Heart left ventricle (tissue), 16 donors: ENCODE results near the gene GHR. TPM values are rescaled to one million over a fixed set of nuclear protein-coding genes. Genes with fewer than 3 reads are reported as not detected.
A peak's percentile ranks its signal among the peaks of the same experiment; 100 is the strongest.

Experiments
- ATAC-seq, 4 donors: fragments of 200-7000 bp; cut with Tn5 transposase; one replicate each; pipeline ENCODE4 v1.9.1; 2020 to 2022; ENCODE audit warnings: moderate library complexity in 4 of 4, mild to moderate bottlenecking in 3 of 4, moderate number of reproducible peaks in 1 of 4
- DNase-seq, 5 donors: peaks; one replicate each; pipeline ENCODE4 v3.0.0-alpha.2; 2020
- H3K27ac ChIP-seq, 12 donors: fragments of 200-600 bp; sonication (generic) in 4 of 12; one replicate each; pipeline versions ENCODE4 v1.5.0 to v1.8.0; 2016 to 2022; ENCODE audit warnings: mild to moderate bottlenecking in 2 of 12
- H3K27me3 ChIP-seq, 9 donors: fragments of 200-600 bp; sonication (generic) in 2 of 9; one replicate each; pipeline versions ENCODE4 v1.5.1 to v1.8.0; 2016 to 2022; ENCODE audit warnings: mild to moderate bottlenecking in 3 of 9
- H3K36me3 ChIP-seq, 9 donors: fragments of 200-600 bp; sonication (generic) in 2 of 9; one replicate each; pipeline versions ENCODE4 v1.5.0 to v1.8.0; 2018 to 2022; ENCODE audit warnings: mild to moderate bottlenecking in 2 of 9
- H3K4me1 ChIP-seq, 12 donors: fragments of 200-600 bp; sonication (generic) in 4 of 12; one replicate each; pipeline versions ENCODE4 v1.5.0 to v1.8.0; 2016 to 2022; ENCODE audit warnings: mild to moderate bottlenecking in 3 of 12
- H3K4me3 ChIP-seq, 12 donors: fragments of 200-600 bp; sonication (generic) in 4 of 12; one replicate each; pipeline versions ENCODE4 v1.5.0 to v1.8.0; 2017 to 2022; ENCODE audit warnings: mild to moderate bottlenecking in 9 of 12, moderate library complexity in 4 of 12
- H3K9me3 ChIP-seq, 12 donors: fragments of 200-600 bp; sonication (generic) in 4 of 12; one replicate each; pipeline versions ENCODE4 v1.5.0 to v1.8.0; 2016 to 2022; ENCODE audit warnings: mild to moderate bottlenecking in 1 of 12
- POLR2A ChIP-seq, 2 donors: fragments of 450-650 bp; IDR thresholded peaks; one replicate each; pipeline ENCODE4 v1.6.1; 2017; ENCODE audit warnings: antibody characterized with exemption in 2 of 2, mild to moderate bottlenecking in 2 of 2, moderate library complexity in 2 of 2
- WGBS, 4 donors: extraction: QIAGEN DNeasy Blood & Tissue Kit in 2 of 4; methylation state at CpG; one replicate each; pipeline versions ENCODE4 v1.1.5 to v1.1.7; 2013 to 2018; 5-methylcytosine and 5-hydroxymethylcytosine counted together
- intact Hi-C, 10 donors: fragments of 100-400 bp; cut with DNase I; formaldehyde crosslinking; loops; one replicate each; pipeline versions ENCODE4 v1.11.1 to v1.14.2; 2022
- polyA plus RNA-seq, 2 donors: library from polyadenylated mRNA; stranded (reverse); fragments of 200-250 nt; gene quantifications; one replicate each; pipeline ENCODE4 v1.2.3, GENCODE V29; 2013
- total RNA-seq, 9 donors: library from RNA; depleted of rRNA in 2 of 9; stranded (reverse); fragments of >200 nt in 2 of 9; fragmentation: NEBNext Ultra II Directional in 3 of 9; extraction: Animal tissue kit (Norgen Biotek cat#: 25700) in 3 of 9; gene quantifications; one replicate each; pipeline versions ENCODE4 v1.1.0 to v1.2.4, GENCODE V29; 2016 to 2023
- TF ChIP-seq, protein P1 (sequence below), 12 donors: fragments of 200-600 bp; sonication (generic) in 4 of 12; IDR thresholded peaks; one replicate each; pipeline versions ENCODE4 v1.5.0 to v1.8.0; 2018 to 2022; ENCODE audit warnings: antibody characterized with exemption in 12 of 12, mild to moderate bottlenecking in 5 of 12
- donor health status: ischemic (EF 13 %, LVEDD 7.1; RV severe dilation, severe dysfunction).
- donor health status: healthy with polysubstance abuse.
- donor health status: DM: no; HTN: yes; CAD: no.
- donor health status: DM: no; HTN: no; CAD: no.
- donor health status: ischemic (EF 25% LVEDD 6.9; RV normal size, moderate dysfunction).
- donor health status: ischemic (EF 25% LVEDD 5.7; RV mildly dilated, moderate dysfunction).
- donor health status: healthy.
- donor health status: DM: yes; HTN: yes; CAD: no.
- donor health status: ischemic (EF 35%, LVEDD 5.7; RV mildly dilated, moderate dysfunction).
- donor health status: nonischemic (EF 11% LVEDD 7.7; RV severe dilation, severe dysfunction).
- donor health status: DM: yes; HTN: yes; CAD: no.
- donor health status: PGD.
- donor health status: ischemic (EF 29% LVEDD 5.4; RV normal size, mild dysfunction).
- donor health status: nonischemic (EF 23%, LVEDD 6.1; RV moderate dilation, normal function).

The GHR gene
- total and polyA plus RNA-seq, 11 donors = 3.4 to 23.2 (median 11.3) TPM

DNA sequence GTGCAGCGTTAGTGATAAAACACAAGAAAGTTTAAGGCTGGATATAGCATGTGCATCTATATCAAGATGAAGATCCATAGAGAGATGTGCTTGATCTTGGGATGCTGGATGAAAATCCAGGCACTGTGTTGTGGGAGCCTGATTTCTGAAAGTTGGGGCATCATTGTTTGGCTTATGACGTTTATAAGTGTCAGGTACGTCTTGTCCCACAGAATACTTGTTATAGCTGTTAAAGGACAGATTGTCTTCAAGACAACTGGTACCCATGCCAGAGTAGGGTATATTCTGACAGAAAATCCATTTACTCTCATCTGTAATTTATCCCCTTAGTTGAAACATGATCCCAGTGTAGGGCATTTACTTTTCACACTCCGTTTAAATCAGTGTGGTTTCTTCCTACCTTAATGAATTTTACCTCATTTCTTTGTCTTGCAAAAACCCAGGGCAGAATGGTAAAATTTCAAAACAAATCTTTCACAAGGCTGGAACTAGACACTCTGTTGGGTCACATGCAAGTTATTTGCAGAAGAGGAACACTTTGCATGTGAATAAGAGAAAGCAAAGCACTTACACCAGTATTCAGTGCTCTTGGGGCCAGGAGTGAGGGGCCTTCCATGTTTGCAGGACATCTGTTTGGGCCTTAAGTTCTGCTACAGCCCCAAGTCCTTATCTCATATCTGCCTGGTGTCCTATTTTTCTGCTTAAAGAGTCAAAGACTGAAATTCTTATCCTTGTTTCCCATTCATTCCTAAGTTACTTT lies 73.3 kb downstream of the GHR start:
- Histone ChIP-seq H3K27ac (no peak overlapping the region), H3K4me3 (no peak overlapping the region), H3K36me3 (no peaks in the 10 kb centered on the region), H3K9me3 (no peaks in the 10 kb centered on the region), H3K27me3 (no peaks in the 10 kb centered on the region), H3K4me1 (peaks cover 0 to 41% (median 12%) of the 10 kb centered on the region in 12 donors)
- intact Hi-C loops = loop anchor here in 1 of 10 donors (10.0 kb wide), 1 partner anchor 72 kb away; the partner anchor contains the start of gene GHR
- ATAC-seq (no peak), DNase-seq (no peak)
- TF ChIP-seq, protein P1, sequence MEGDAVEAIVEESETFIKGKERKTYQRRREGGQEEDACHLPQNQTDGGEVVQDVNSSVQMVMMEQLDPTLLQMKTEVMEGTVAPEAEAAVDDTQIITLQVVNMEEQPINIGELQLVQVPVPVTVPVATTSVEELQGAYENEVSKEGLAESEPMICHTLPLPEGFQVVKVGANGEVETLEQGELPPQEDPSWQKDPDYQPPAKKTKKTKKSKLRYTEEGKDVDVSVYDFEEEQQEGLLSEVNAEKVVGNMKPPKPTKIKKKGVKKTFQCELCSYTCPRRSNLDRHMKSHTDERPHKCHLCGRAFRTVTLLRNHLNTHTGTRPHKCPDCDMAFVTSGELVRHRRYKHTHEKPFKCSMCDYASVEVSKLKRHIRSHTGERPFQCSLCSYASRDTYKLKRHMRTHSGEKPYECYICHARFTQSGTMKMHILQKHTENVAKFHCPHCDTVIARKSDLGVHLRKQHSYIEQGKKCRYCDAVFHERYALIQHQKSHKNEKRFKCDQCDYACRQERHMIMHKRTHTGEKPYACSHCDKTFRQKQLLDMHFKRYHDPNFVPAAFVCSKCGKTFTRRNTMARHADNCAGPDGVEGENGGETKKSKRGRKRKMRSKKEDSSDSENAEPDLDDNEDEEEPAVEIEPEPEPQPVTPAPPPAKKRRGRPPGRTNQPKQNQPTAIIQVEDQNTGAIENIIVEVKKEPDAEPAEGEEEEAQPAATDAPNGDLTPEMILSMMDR (IDR thresholded peaks at IDR 0.05) = no peak
- TF ChIP-seq POLR2A (IDR thresholded peaks at IDR 0.05) = no peak
- WGBS, 4 donors = 86 to 91% (median 87%) methylated on average over 4 of the region's 4 CpGs

DNA sequence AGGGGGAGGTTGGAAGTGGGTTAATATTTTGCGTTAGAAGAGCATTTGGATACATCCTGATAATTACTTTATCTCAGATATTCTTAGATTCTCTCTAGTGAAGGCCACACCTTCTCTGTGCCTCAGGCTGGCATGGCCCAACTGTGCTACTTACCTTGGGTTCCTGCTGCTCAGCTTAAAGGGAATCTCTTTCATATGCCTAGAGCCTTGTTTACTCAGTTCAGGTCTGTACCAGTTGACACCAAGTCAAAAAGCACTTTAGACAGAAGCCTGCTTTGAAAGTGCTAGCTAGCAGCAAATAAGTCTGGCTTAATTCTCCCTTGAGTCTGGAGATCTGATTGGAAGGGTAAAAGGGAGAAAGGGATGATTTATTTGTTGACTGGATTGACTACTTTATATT lies 74.8 kb downstream of the GHR start:
- Histone ChIP-seq H3K27me3 (no peaks in the 10 kb centered on the region), H3K4me1 (peaks cover 0 to 35% (median 10%) of the 10 kb centered on the region in 12 donors), H3K27ac (no peak overlapping the region), H3K36me3 (no peaks in the 10 kb centered on the region), H3K4me3 (no peak overlapping the region), H3K9me3 (no peaks in the 10 kb centered on the region)
- no peak for ATAC-seq
- DNase-seq = no peak
- WGBS, 4 donors = 65 to 86% (median 73%) methylated on average over 1 of the region's 1 CpG
- TF ChIP-seq POLR2A (IDR thresholded peaks at IDR 0.05) = no peak
- TF ChIP-seq, protein P1 (IDR thresholded peaks at IDR 0.05) = no peak
- intact Hi-C loops = loop anchor here in 1 of 10 donors (10.0 kb wide), 1 partner anchor 73 kb away; the partner anchor contains the start of gene GHR

DNA sequence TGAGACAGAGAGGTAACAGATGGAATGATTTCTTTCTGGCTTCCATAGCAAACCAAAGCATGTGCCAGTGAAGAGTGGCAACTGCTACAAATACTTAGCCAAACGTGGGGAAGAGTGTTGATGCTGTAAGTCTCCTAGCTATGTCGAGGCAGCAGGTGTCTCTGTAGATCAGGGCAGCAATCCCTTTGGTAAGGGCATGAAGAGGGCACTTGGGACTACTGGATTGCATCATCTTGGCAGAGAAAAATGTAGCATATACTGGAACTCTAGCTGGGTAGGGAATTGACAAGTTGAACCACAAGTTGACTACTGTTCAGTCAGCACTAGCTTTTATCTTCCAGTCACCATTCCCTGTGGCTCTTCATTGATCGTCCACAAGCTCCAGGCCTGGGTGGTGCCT lies 75.8 kb downstream of the GHR start:
- peaks cover 0 to 42% (median 18%) of the 10 kb centered on the region in 12 donors for H3K4me1 ChIP-seq
- H3K27me3 ChIP-seq = no peaks in the 10 kb centered on the region
- intact Hi-C loops = loop anchor here in 1 of 10 donors (10.0 kb wide), 1 partner anchor 74 kb away; the partner anchor contains the start of gene GHR
- DNase-seq (no peak), ATAC-seq (no peak)
- TF ChIP-seq, protein P1 (IDR thresholded peaks at IDR 0.05) = no peak
- TF ChIP-seq POLR2A (IDR thresholded peaks at IDR 0.05) = no peak
- WGBS, 4 donors = 63 to 78% (median 71%) methylated on average over 3 of the region's 3 CpGs
- H3K9me3 ChIP-seq = no peaks in the 10 kb centered on the region
- no peak overlapping the region for H3K27ac ChIP-seq
- no peak overlapping the region for H3K4me3 ChIP-seq
- H3K36me3 ChIP-seq = no peaks in the 10 kb centered on the region

DNA sequence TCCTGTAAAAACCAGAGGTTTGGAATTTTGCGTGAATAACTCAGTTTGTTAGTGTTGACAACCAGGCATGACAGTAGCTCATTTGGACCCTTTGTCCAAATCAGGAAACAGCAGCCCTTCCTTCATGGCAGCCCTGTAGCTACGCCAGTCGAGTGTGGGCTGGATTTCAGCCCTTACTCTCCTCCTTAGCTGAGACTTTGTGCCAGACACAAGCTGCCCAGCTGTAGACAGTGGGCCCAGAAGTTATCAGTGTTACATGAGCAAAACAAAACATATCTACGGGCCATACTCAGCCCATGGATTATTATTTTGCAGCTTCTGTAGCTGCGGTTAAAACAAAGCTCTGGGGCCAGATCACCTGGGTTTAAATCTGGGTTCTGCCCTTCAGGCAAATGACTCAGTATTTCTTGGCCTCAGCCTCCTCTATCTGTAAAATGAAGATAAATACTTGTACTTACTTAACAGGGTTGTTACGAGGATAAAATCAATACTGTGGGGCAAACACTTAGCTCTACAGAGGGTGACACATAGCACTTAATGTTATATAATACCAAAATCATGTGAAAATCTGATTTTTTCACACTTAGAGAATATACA lies 76.9 kb downstream of the GHR start:
- peak overlapping the region in 2 of 12 donors; percentile 0 to 30 for H3K27ac ChIP-seq
- H3K4me1 ChIP-seq = peaks cover 0 to 45% (median 19%) of the 10 kb centered on the region in 12 donors
- peak; percentile 56 to 70 (median 62) for ATAC-seq

More for the DNA sequence above, 76.9 kb downstream of the GHR start:
- Histone ChIP-seq H3K36me3 (no peaks in the 10 kb centered on the region), H3K27me3 (no peaks in the 10 kb centered on the region), H3K4me3 (no peak overlapping the region), H3K9me3 (no peaks in the 10 kb centered on the region)
- TF ChIP-seq, protein P1 (IDR thresholded peaks at IDR 0.05) = no peak
- no peak for TF ChIP-seq POLR2A (IDR thresholded peaks at IDR 0.05)
- DNase-seq = no peak
- intact Hi-C loops = loop anchor here in 1 of 10 donors (5.0 kb wide), 1 partner anchor 78 kb away; the partner anchor contains the start of gene GHR
- WGBS, 4 donors = 43 to 53% (median 45%) methylated on average over 6 of the region's 6 CpGs
